ENCODE results near the gene GBGT1. TPM values are rescaled to one million over a fixed set of nuclear protein-coding genes. Genes with fewer than 3 reads are reported as not detected.
"Not testable (repeated sequence)": the region's sequence is repeated elsewhere in the genome, so short reads cannot be mapped to it uniquely, and the experiment has no call there.

Gene GBGT1
- total RNA-seq, 1 donor from 2014 or later: 1.1 TPM

- Histone ChIP-seq H3K27me3 (ENCODE audit: control insufficient read depth, insufficient read depth, low read length) (no peaks in the 10 kb centered on the region), H3K4me3 (ENCODE audit: low read depth, low read length) (no peak overlapping the region), H3K36me3 (ENCODE audit: control insufficient read depth, insufficient read depth, low read length) (no peaks in the 10 kb centered on the region)
- FAIRE-seq (no peak), DNase-seq (ENCODE audit: low read depth) (no peak)
- TF ChIP-seq CTCF (IDR thresholded peaks at IDR 0.05; ENCODE audit: insufficient read depth, low read length, severe bottlenecking): no peak
Observed at GRCh38 chr9:133207540-133208170, 43.9 kb upstream of the GBGT1 start.

- TF ChIP-seq CTCF (IDR thresholded peaks at IDR 0.05; ENCODE audit: insufficient read depth, low read length, severe bottlenecking): no peak
- FAIRE-seq: peak; percentile 94
- DNase-seq (ENCODE audit: low read depth): no peak
Observed at GRCh38 chr9:133207021-133207531, 43.4 kb upstream of the GBGT1 start.

GRCh38 chr9:133205996-133206931 lies 42.5 kb upstream of the GBGT1 start:
- no peak overlapping the region for H3K4me3 ChIP-seq (ENCODE audit: low read depth, low read length)
- TF ChIP-seq CTCF (IDR thresholded peaks at IDR 0.05; ENCODE audit: insufficient read depth, low read length, severe bottlenecking): no peak
- DNase-seq (ENCODE audit: low read depth): no peak
- H3K36me3 ChIP-seq (ENCODE audit: control insufficient read depth, insufficient read depth, low read length): no peaks in the 10 kb centered on the region
- no peak for FAIRE-seq
- H3K27me3 ChIP-seq (ENCODE audit: control insufficient read depth, insufficient read depth, low read length): no peaks in the 10 kb centered on the region

More at GRCh38 chr9:133207021-133207531, 43.4 kb upstream of the GBGT1 start:
- no peaks in the 10 kb centered on the region for H3K27me3 ChIP-seq (ENCODE audit: control insufficient read depth, insufficient read depth, low read length)
- no peak overlapping the region for H3K4me3 ChIP-seq (ENCODE audit: low read depth, low read length)
- H3K36me3 ChIP-seq (ENCODE audit: control insufficient read depth, insufficient read depth, low read length): no peaks in the 10 kb centered on the region

GRCh38 chr9:133205481-133205887 lies 41.8 kb upstream of the GBGT1 start:
- H3K27me3 ChIP-seq (ENCODE audit: control insufficient read depth, insufficient read depth, low read length); H3K36me3 ChIP-seq (ENCODE audit: control insufficient read depth, insufficient read depth, low read length); FAIRE-seq; DNase-seq (ENCODE audit: low read depth); H3K4me3 ChIP-seq (ENCODE audit: low read depth, low read length): not testable (repeated sequence)

GRCh38 chr9:133204993-133205336 lies 41.3 kb upstream of the GBGT1 start:
- DNase-seq (ENCODE audit: low read depth): no peak
- peaks cover 2% of the 10 kb centered on the region for H3K27me3 ChIP-seq (ENCODE audit: control insufficient read depth, insufficient read depth, low read length)
- FAIRE-seq: no peak

More at GRCh38 chr9:133204993-133205336, 41.3 kb upstream of the GBGT1 start:
- H3K4me3 ChIP-seq (ENCODE audit: low read depth, low read length): no peak overlapping the region
- no peaks in the 10 kb centered on the region for H3K36me3 ChIP-seq (ENCODE audit: control insufficient read depth, insufficient read depth, low read length)
- no peak for TF ChIP-seq CTCF (IDR thresholded peaks at IDR 0.05; ENCODE audit: insufficient read depth, low read length, severe bottlenecking)
